H9 (cell line): ENCODE measurements around the gene NFASC. TPM values are rescaled to one million over a fixed set of nuclear protein-coding genes. Genes with fewer than 3 reads are reported as not detected.

ENCODE experiments used
- DNase-seq: peaks from one replicate; pipeline ENCODE4 v3.0.0-alpha.2; 2017
- H2AFZ ChIP-seq: one replicate; pipeline ENCODE4 v1.6.1; 2013; ENCODE audit warnings: mild to moderate bottlenecking, low read length, control low read depth, moderate library complexity
- H2AK5ac ChIP-seq: 2 replicates; pipeline ENCODE4 v1.6.1; 2013; ENCODE audit warnings: low read length, control low read depth, mixed read lengths; ENCODE audit not compliant: insufficient read length
- H2BK120ac ChIP-seq: one replicate; pipeline ENCODE4 v1.6.1; 2013; ENCODE audit warnings: low read depth, mild to moderate bottlenecking, low read length, control low read depth, inconsistent platforms; ENCODE audit not compliant: poor library complexity, severe bottlenecking
- H2BK12ac ChIP-seq: 2 replicates; pipeline ENCODE4 v1.6.1; 2013; ENCODE audit warnings: low read length, control low read depth, mixed read lengths, low read depth; ENCODE audit not compliant: insufficient read length
- H2BK15ac ChIP-seq: 2 replicates; pipeline ENCODE4 v1.6.1; 2013; ENCODE audit warnings: low read depth, low read length, control low read depth
- H2BK20ac ChIP-seq: one replicate; pipeline ENCODE4 v1.6.1; 2013; ENCODE audit warnings: low read depth, mild to moderate bottlenecking, low read length, control low read depth, inconsistent platforms; ENCODE audit not compliant: poor library complexity, severe bottlenecking
- H2BK5ac ChIP-seq: 2 replicates; pipeline ENCODE4 v1.6.1; 2013; ENCODE audit warnings: low read length, control low read depth, mixed read lengths; ENCODE audit not compliant: insufficient read length
- H3K14ac ChIP-seq: 2 replicates; pipeline ENCODE4 v1.6.1; 2013; ENCODE audit warnings: low read length, control low read depth; ENCODE audit not compliant: insufficient read depth
- H3K18ac ChIP-seq: 2 replicates; pipeline ENCODE4 v1.6.1; 2013; ENCODE audit warnings: low read depth, mild to moderate bottlenecking, mixed read lengths, low read length, control low read depth; ENCODE audit not compliant: insufficient read length
- H3K23ac ChIP-seq: 2 replicates; pipeline ENCODE4 v1.6.1; 2013; ENCODE audit warnings: low read length, control low read depth, mixed read lengths, low read depth; ENCODE audit not compliant: insufficient read length
- H3K23me2 ChIP-seq: 2 replicates; pipeline ENCODE4 v1.6.1; 2013; ENCODE audit warnings: low read depth, mild to moderate bottlenecking, mixed read lengths, low read length, control low read depth; ENCODE audit not compliant: insufficient read length, poor library complexity, severe bottlenecking
- H3K27ac ChIP-seq: 2 replicates; pipeline ENCODE4 v1.5.1; 2013; ENCODE audit warnings: low read length, control low read depth, mixed read lengths, low read depth; ENCODE audit not compliant: insufficient read length
- H3K27me3 ChIP-seq: 2 replicates; pipeline ENCODE4 v1.6.1; 2013; ENCODE audit warnings: low read length, control low read depth, inconsistent platforms; ENCODE audit not compliant: insufficient read depth
- H3K4ac ChIP-seq: 2 replicates; pipeline ENCODE4 v1.6.1; 2013; ENCODE audit warnings: low read depth, mild to moderate bottlenecking, control low read depth, inconsistent platforms, low read length, moderate library complexity
- H3K4me1 ChIP-seq: 2 replicates; pipeline ENCODE4 v1.6.1; 2013; ENCODE audit warnings: low read length, control low read depth, inconsistent platforms; ENCODE audit not compliant: insufficient read depth
- H3K4me2 ChIP-seq: 2 replicates; pipeline ENCODE4 v1.6.1; 2013; ENCODE audit warnings: low read length, control low read depth, mixed read lengths; ENCODE audit not compliant: insufficient read length, insufficient read depth
- H3K56ac ChIP-seq: 2 replicates; pipeline ENCODE4 v1.6.1; 2013; ENCODE audit warnings: low read depth, mild to moderate bottlenecking, mixed read lengths, low read length, control low read depth; ENCODE audit not compliant: insufficient read length
- H3K79me1 ChIP-seq: 2 replicates; pipeline ENCODE4 v1.6.1; 2013; ENCODE audit warnings: low read depth, mild to moderate bottlenecking, moderate library complexity, low read length, control low read depth, inconsistent platforms; ENCODE audit not compliant: insufficient read depth, poor library complexity, severe bottlenecking
- H3K79me2 ChIP-seq: 2 replicates; pipeline ENCODE4 v1.6.1; 2013; ENCODE audit warnings: low read length, control low read depth, inconsistent platforms; ENCODE audit not compliant: insufficient read depth
- H3K9ac ChIP-seq: 2 replicates; pipeline ENCODE4 v1.6.1; 2013; ENCODE audit warnings: low read length, control low read depth, mixed read lengths; ENCODE audit not compliant: insufficient read length; ENCODE audit errors: extremely low read depth
- H3K9me3 ChIP-seq: one replicate; pipeline ENCODE4 v1.6.1; 2013; ENCODE audit warnings: low read depth, low read length, inconsistent platforms; ENCODE audit not compliant: control insufficient read depth
- H3T11ph ChIP-seq: one replicate; pipeline ENCODE4 v1.6.1; 2013; ENCODE audit warnings: mild to moderate bottlenecking, low read length, control low read depth, inconsistent platforms
- H4K20me1 ChIP-seq: one replicate; pipeline ENCODE4 v1.6.1; 2013; ENCODE audit not compliant: control insufficient read depth, insufficient read length, insufficient read depth
- H4K5ac ChIP-seq: 2 replicates; pipeline ENCODE4 v1.6.1; 2013; ENCODE audit warnings: low read depth, mild to moderate bottlenecking, mixed read lengths, low read length, control low read depth; ENCODE audit not compliant: insufficient read length
- H4K8ac ChIP-seq: replicated peaks from 2 replicates; pipeline ENCODE4 v1.6.1; 2013; ENCODE audit warnings: low read length, control low read depth, mixed read lengths, low read depth; ENCODE audit not compliant: insufficient read length
- H4K91ac ChIP-seq: 2 replicates; pipeline ENCODE4 v1.6.1; 2013; ENCODE audit warnings: low read depth, mild to moderate bottlenecking, moderate library complexity, mixed read lengths, low read length, control low read depth; ENCODE audit not compliant: insufficient read length
- H3K27ac Mint-ChIP-seq, 3 experiments: 2 replicates in 2 of 3; 3 replicates in 1 of 3; pipeline ENCODE4 v1.8.0; 2020 to 2021; ENCODE audit warnings: mixed read lengths in 3 of 3, mild to moderate bottlenecking in 1 of 3, moderate library complexity in 1 of 3
- H3K27me3 Mint-ChIP-seq: 2 replicates; pipeline ENCODE4 v1.8.0; 2021; ENCODE audit warnings: low read depth, mild to moderate bottlenecking, moderate library complexity, mixed read lengths
- H3K36me3 Mint-ChIP-seq, 3 experiments: 2 replicates in 2 of 3; 3 replicates in 1 of 3; pipeline ENCODE4 v1.8.0; 2020 to 2021; ENCODE audit warnings: low read depth in 3 of 3, mixed read lengths in 3 of 3; ENCODE audit not compliant: insufficient read depth in 1 of 3
- H3K4me1 Mint-ChIP-seq, 2 experiments: 2 replicates each; pipeline ENCODE4 v1.8.0; 2020; ENCODE audit warnings: mixed read lengths in 2 of 2
- H3K4me3 Mint-ChIP-seq, 2 experiments: 2 replicates in 1 of 2; 3 replicates in 1 of 2; pipeline ENCODE4 v1.8.0; 2020 to 2021; ENCODE audit warnings: mild to moderate bottlenecking in 2 of 2, mixed read lengths in 2 of 2, moderate library complexity in 1 of 2
- H3K9me3 Mint-ChIP-seq, 2 experiments: 2 replicates in 1 of 2; 3 replicates in 1 of 2; pipeline ENCODE4 v1.8.0; 2020; ENCODE audit warnings: mild to moderate bottlenecking in 2 of 2, mixed read lengths in 2 of 2, moderate library complexity in 1 of 2
- WGBS: extraction: QIAGEN DNeasy Blood & Tissue Kit; methylation state at CpG from one replicate; pipeline ENCODE4 v1.1.7; 2013; ENCODE audit warnings: missing lambda C conversion rate, low lambda C conversion rate, mixed read lengths; ENCODE audit not compliant: insufficient read length; ENCODE audit errors: extremely low coverage; 5-methylcytosine and 5-hydroxymethylcytosine counted together
- total RNA-seq: library from RNA; stranded (reverse); gene quantifications from 2 replicates; pipeline ENCODE4 v1.2.1, GENCODE V29; 2021
- TF ChIP-seq, protein P1 (sequence below): fragments of 200-600 bp; sonication (generic); conservative IDR thresholded peaks from 3 replicates; pipeline ENCODE4 v1.8.0; 2021; ENCODE audit warnings: antibody characterized with exemption, mild to moderate bottlenecking

Gene NFASC
- total RNA-seq, 1 experiment from 2014 or later = 5.0 TPM

DNA sequence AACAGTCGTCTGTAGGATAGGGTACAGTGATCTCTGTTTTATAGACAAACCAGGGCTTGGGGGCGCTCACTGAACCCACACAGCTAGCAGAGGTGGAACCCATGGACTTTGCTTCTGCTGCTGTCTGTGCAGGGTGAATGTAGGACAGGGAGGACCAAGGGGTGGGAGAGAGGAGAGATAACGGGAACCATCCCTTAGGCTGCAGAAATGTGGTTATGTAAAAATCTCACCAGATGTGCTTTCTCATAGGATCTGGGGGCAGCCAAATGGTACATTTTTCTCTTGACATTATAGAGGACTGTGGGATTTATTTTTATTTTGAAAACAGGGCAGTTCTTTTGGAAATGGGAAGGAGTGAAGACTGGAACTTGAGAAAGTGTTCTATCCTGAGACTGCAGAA lies 8.7 kb downstream of the NFASC start:
- no peak overlapping the region for H3K4ac ChIP-seq
- H3K9ac ChIP-seq = no peak overlapping the region
- H3K9me3 ChIP-seq = no peaks in the 10 kb centered on the region
- H4K20me1 ChIP-seq = no peaks in the 10 kb centered on the region
- no peak overlapping the region for H2BK5ac ChIP-seq
- no peak overlapping the region for H2AK5ac ChIP-seq
- H2BK20ac ChIP-seq = no peak overlapping the region
- H3K79me1 ChIP-seq = no peaks in the 10 kb centered on the region
- no peak overlapping the region for H2BK120ac ChIP-seq
- H3K4me1 Mint-ChIP-seq = peaks cover 31 to 48% of the 10 kb centered on the region in 2 experiments
- H2BK12ac ChIP-seq = no peak overlapping the region
- H4K8ac ChIP-seq = no peak overlapping the region
- no peak overlapping the region for H2AFZ ChIP-seq
- H4K91ac ChIP-seq = no peak overlapping the region
- no peak overlapping the region for H3K4me2 ChIP-seq
- H3K27ac Mint-ChIP-seq = no peak overlapping the region; a peak in 1 of 7 replicates
- no peak overlapping the region for H4K5ac ChIP-seq
- no peaks in the 10 kb centered on the region for H3K23me2 ChIP-seq
- WGBS = no CpG with 5 or more reads among the region's 3 CpGs
- H3K18ac ChIP-seq = no peak overlapping the region
- H3K27me3 Mint-ChIP-seq = no peaks in the 10 kb centered on the region; the same call in 1 of the 2 replicates
- no peak overlapping the region for H2BK15ac ChIP-seq
- H3K56ac ChIP-seq = no peak overlapping the region
- H3T11ph ChIP-seq = no peak overlapping the region
- TF ChIP-seq, protein P1, sequence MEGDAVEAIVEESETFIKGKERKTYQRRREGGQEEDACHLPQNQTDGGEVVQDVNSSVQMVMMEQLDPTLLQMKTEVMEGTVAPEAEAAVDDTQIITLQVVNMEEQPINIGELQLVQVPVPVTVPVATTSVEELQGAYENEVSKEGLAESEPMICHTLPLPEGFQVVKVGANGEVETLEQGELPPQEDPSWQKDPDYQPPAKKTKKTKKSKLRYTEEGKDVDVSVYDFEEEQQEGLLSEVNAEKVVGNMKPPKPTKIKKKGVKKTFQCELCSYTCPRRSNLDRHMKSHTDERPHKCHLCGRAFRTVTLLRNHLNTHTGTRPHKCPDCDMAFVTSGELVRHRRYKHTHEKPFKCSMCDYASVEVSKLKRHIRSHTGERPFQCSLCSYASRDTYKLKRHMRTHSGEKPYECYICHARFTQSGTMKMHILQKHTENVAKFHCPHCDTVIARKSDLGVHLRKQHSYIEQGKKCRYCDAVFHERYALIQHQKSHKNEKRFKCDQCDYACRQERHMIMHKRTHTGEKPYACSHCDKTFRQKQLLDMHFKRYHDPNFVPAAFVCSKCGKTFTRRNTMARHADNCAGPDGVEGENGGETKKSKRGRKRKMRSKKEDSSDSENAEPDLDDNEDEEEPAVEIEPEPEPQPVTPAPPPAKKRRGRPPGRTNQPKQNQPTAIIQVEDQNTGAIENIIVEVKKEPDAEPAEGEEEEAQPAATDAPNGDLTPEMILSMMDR = no peak
- DNase-seq = no peak
- H3K4me1 ChIP-seq = peaks cover 8% of the 10 kb centered on the region; the same call in 1 of the 2 replicates
- H3K23ac ChIP-seq = no peak overlapping the region
- no peaks in the 10 kb centered on the region; a peak in 1 of 7 replicates for H3K36me3 Mint-ChIP-seq
- H3K79me2 ChIP-seq = no peaks in the 10 kb centered on the region
- H3K14ac ChIP-seq = no peak overlapping the region
- H3K9me3 Mint-ChIP-seq = no peaks in the 10 kb centered on the region; a peak in 1 of 5 replicates
- H3K27ac ChIP-seq = no peak overlapping the region
- H3K4me3 Mint-ChIP-seq = no peak overlapping the region; a peak in 1 of 5 replicates
- H3K27me3 ChIP-seq = no peaks in the 10 kb centered on the region
